SW480 (cell line): Measurements from ENCODE around the gene NLGN1.

Source experiments
- DNase-seq: peaks from one replicate; pipeline ENCODE4 v3.0.0-alpha.2; 2016; ENCODE audit warnings: low spot score

The NLGN1 gene

GRCh38 chr3:174285242-174285864 is 887.8 kb downstream of the NLGN1 start:
- no peak for DNase-seq

GRCh38 chr3:174287705-174288104 is 890.2 kb downstream of the NLGN1 start:
- DNase-seq: no peak

- no peak for DNase-seq
These were observed 897.1 kb downstream of the NLGN1 start for GRCh38 chr3:174294616-174295015.

- no peak for DNase-seq
These were observed 898.0 kb downstream of the NLGN1 start for GRCh38 chr3:174295306-174296092.

GRCh38 chr3:174302746-174303315 is 905.3 kb downstream of the NLGN1 start:
- no peak for DNase-seq

GRCh38 chr3:174303907-174304560 is 906.5 kb downstream of the NLGN1 start:
- DNase-seq: no peak

GRCh38 chr3:174308736-174309135 is 911.2 kb downstream of the NLGN1 start:
- no peak for DNase-seq

- DNase-seq: no peak
These were observed 913.0 kb downstream of the NLGN1 start for GRCh38 chr3:174310475-174310983.

GRCh38 chr3:174315225-174315624 is 917.7 kb downstream of the NLGN1 start:
- no peak for DNase-seq

GRCh38 chr3:174317005-174317404 is 919.5 kb downstream of the NLGN1 start:
- no peak for DNase-seq

- no peak for DNase-seq
These were observed 920.6 kb downstream of the NLGN1 start for GRCh38 chr3:174318181-174318580.

- no peak for DNase-seq
These were observed 924.0 kb downstream of the NLGN1 start for GRCh38 chr3:174321548-174321947.

GRCh38 chr3:174322789-174323188 is 925.2 kb downstream of the NLGN1 start:
- DNase-seq: no peak

- no peak for DNase-seq
These were observed 927.6 kb downstream of the NLGN1 start for GRCh38 chr3:174325171-174325570.

- no peak for DNase-seq
These were observed 928.5 kb downstream of the NLGN1 start for GRCh38 chr3:174325834-174326700.

GRCh38 chr3:174329321-174329720 is 931.8 kb downstream of the NLGN1 start:
- no peak for DNase-seq

GRCh38 chr3:174330303-174330702 is 932.8 kb downstream of the NLGN1 start:
- no peak for DNase-seq

- DNase-seq: no peak
These were observed 933.7 kb downstream of the NLGN1 start for GRCh38 chr3:174331095-174331800.

- DNase-seq: no peak
These were observed 934.8 kb downstream of the NLGN1 start for GRCh38 chr3:174332391-174332790.

GRCh38 chr3:174333640-174334039 is 936.1 kb downstream of the NLGN1 start:
- no peak for DNase-seq

- no peak for DNase-seq
These were observed 936.6 kb downstream of the NLGN1 start for GRCh38 chr3:174334111-174334510.
